GM19035 (cell line): ENCODE results near the gene SLC6A18.
"Not testable (repeated sequence)": the region's sequence is repeated elsewhere in the genome, so short reads cannot be mapped to it uniquely, and the experiment has no call there.

Source experiments
- ATAC-seq: cut with Tn5 transposase; IDR thresholded peaks from one replicate; pipeline ENCODE4 v1.9.1; 2021; ENCODE audit not compliant: unreplicated experiment

SLC6A18 gene

DNA sequence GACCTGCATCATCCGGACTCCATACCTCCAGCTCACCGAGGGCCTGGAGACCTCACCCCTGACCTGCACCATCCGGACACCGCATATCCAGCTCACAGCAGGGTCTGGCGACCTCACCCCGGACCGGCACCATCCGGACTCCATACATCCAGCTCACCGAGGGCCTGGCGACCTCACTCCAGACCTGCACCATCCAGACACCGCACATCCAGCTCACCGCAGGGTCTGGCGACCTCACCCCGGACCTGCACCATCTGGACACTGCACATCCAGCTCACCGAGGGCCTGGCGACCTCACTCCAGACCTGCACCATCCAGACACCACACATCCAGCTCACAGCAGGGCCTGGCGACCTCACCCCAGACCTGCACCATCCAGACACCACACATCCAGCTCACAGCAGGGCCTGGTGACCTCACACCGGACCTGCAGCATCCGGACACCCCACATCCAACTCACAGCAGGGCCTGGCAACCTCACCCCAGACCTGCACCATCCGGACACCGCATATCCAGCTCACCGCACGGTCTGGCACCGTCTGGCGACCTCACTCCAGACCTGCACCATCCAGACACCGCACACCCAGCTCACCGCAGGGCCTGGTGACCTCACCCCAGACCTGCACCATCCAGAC, 59.3 kb downstream of the SLC6A18 start:
- ATAC-seq, result not testable (repeated sequence)

DNA sequence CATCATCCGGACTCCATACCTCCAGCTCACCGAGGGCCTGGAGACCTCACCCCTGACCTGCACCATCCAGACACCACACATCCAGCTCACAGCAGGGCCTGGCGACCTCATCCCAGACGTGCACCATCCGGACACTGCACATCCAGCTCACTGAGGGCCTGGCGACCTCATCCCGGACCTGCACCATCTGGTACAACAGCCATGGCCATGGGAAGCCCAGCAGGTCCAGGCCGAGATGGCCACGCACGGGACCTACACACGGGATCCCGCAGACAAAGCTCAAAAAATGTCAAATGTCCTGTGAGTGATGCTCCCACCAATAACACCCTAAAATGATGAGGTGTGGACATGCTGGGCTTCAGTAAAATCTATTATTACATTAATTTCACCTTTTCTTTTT, 60.0 kb downstream of the SLC6A18 start:
- ATAC-seq, result no peak

DNA sequence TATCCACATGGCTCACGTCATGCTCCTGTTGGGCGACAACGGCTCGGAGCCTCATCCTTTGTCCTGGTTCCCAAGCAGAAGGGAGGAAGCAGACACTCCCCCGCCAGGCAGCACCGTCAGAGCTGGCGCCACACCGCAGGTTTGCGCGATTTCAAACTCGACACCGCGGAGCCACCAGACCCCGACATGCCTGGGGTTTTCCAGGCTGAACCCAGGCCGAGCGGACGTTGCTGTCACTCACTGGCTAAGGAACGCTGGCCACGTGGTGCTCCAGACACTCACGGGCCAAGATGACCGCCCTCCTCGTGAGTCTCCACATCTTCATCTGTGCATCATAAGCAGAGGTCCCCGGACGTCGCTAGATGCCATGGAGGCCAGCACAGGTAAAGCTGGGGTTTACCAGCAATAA, 60.7 kb downstream of the SLC6A18 start:
- ATAC-seq, result no peak

GRCh38 chr5:1288439-1289335, 63.5 kb downstream of the SLC6A18 start:
- no peak for ATAC-seq

DNA sequence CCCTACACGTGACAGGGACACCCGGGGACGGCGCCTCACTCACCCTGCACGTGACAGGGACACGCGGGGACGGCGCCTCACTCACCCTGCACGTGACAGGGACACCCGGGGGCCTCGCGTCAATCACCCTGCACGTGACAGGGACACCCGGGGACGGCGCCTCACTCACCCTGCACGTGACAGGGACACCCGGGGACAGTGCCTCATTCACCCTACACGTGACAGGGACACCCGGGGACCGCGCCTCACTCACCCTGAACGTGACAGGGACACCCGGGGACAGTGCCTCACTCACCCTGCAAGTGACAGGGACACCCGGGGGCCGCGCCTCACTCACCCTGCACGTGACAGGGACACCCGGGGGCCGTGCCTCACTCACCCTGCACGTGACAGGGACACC, 64.4 kb downstream of the SLC6A18 start:
- ATAC-seq, result not testable (repeated sequence)

DNA sequence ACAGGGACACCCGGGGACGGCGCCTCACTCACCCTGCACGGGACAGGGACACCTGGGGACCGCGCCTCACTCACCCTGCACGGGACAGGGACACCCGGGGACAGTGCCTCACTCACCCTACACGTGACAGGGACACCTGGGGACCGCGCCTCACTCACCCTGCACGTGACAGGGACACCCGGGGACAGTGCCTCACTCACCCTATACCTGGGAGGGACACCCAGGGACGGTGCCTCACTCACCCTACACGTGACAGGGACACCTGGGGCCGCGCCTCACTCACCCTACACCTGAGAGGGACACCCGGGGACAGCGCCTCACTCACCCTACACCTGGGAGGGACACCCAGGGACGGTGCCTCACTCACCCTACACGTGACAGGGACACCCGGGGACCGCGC, 65.8 kb downstream of the SLC6A18 start:
- ATAC-seq, result not testable (repeated sequence)

- no peak for ATAC-seq
These were observed 66.5 kb downstream of the SLC6A18 start for GRCh38 chr5:1291611-1292080.

DNA sequence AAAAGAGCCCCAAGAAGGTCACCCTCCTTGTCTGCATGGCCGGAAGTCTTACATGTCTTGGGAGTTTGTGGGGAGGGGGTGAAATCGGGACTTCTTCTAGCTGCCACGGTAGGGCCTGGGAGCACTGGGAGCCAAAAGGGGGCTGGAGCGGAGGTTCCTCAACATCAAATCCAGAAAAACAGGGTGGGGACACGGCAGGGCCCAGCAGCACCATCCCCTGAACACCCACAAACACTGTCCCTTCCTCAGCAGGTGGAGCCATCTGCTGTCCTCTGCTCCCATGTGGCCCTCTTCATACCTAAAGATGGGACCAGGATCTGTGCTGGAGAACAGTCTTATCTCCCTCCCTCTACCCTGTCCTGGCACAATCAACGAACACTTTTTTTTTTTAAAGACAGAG, 67.0 kb downstream of the SLC6A18 start:
- no peak for ATAC-seq

GRCh38 chr5:1292846-1293415, 67.8 kb downstream of the SLC6A18 start:
- no peak for ATAC-seq

DNA sequence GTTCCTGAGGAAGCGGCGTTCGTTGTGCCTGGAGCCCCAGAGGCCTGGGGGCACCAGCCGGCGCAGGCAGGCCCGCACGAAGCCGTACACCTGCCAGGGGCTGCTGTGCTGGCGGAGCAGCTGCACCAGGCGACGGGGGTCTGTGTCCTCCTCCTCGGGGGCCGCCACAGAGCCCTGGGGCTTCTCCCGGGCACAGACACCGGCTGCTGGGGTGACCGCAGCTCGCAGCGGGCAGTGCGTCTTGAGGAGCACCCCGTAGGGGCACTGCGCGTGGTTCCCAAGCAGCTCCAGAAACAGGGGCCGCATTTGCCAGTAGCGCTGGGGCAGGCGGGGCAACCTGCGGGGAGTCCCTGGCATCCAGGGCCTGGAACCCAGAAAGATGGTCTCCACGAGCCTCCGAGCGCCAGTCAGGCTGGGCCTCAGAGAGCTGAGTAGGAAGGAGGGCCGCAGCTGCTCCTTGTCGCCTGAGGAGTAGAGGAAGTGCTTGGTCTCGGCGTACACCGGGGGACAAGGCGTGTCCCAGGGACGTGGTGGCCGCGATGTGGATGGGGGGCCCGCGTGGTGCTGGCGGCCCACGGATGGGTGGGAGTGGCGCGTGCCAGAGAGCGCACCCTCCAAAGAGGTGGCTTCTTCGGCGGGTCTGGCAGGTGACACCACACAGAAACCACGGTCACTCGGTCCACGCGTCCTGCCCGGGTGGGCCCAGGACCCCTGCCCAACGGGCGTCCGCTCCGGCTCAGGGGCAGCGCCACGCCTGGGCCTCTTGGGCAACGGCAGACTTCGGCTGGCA, 68.4 kb downstream of the SLC6A18 start:
- ATAC-seq, result no peak

DNA sequence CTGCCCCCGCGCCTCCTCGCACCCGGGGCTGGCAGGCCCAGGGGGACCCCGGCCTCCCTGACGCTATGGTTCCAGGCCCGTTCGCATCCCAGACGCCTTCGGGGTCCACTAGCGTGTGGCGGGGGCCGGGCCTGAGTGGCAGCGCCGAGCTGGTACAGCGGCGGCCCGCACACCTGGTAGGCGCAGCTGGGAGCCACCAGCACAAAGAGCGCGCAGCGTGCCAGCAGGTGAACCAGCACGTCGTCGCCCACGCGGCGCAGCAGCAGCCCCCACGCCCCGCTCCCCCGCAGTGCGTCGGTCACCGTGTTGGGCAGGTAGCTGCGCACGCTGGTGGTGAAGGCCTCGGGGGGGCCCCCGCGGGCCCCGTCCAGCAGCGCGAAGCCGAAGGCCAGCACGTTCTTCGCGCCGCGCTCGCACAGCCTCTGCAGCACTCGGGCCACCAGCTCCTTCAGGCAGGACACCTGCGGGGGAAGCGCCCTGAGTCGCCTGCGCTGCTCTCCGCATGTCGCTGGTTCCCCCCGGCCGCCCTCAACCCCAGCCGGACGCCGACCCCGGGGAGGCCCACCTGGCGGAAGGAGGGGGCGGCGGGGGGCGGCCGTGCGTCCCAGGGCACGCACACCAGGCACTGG, 69.1 kb downstream of the SLC6A18 start:
- no peak for ATAC-seq

DNA sequence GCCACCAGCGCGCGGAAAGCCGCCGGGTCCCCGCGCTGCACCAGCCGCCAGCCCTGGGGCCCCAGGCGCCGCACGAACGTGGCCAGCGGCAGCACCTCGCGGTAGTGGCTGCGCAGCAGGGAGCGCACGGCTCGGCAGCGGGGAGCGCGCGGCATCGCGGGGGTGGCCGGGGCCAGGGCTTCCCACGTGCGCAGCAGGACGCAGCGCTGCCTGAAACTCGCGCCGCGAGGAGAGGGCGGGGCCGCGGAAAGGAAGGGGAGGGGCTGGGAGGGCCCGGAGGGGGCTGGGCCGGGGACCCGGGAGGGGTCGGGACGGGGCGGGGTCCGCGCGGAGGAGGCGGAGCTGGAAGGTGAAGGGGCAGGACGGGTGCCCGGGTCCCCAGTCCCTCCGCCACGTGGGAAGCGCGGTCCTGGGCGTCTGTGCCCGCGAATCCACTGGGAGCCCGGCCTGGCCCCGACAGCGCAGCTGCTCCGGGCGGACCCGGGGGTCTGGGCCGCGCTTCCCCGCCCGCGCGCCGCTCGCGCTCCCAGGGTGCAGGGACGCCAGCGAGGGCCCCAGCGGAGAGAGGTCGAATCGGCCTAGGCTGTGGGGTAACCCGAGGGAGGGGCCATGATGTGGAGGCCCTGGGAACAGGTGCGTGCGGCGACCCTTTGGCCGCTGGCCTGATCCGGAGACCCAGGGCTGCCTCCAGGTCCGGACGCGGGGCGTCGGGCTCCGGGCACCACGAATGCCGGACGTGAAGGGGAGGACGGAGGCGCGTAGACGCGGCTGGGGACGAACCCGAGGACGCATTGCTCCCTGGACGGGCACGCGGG, 69.9 kb downstream of the SLC6A18 start, which contains the start of gene TERT:
TERT (minus strand) TSS at position 234 of the 815 bp plus-strand sequence; CDS start at position 155, 79 bp downstream.
- ATAC-seq, result no peak

- ATAC-seq, result no peak
These were observed 70.5 kb downstream of the SLC6A18 start for GRCh38 chr5:1295650-1296037.
